Neuronal stem cell (in vitro differentiated cells): ENCODE measurements around the gene SMAD1.
"Not testable (repeated sequence)": the region's sequence is repeated elsewhere in the genome, so short reads cannot be mapped to it uniquely, and the experiment has no call there.

Experiments
- DNase-seq: peaks from one replicate; pipeline ENCODE4 v3.0.0-alpha.2; 2013; ENCODE audit warnings: low spot score
- H2AFZ ChIP-seq: one replicate; pipeline ENCODE4 v1.6.1; 2013; ENCODE audit warnings: mild to moderate bottlenecking, low read length, inconsistent platforms
- H2AK5ac ChIP-seq: 2 replicates; pipeline ENCODE4 v1.6.1; 2013; ENCODE audit warnings: low read depth, mild to moderate bottlenecking, inconsistent platforms, low read length, moderate library complexity, mixed read lengths
- H2BK120ac ChIP-seq: 2 replicates; pipeline ENCODE4 v1.6.1; 2013; ENCODE audit warnings: low read depth, mild to moderate bottlenecking, inconsistent platforms, low read length, moderate library complexity, mixed read lengths
- H2BK12ac ChIP-seq: one replicate; pipeline ENCODE4 v1.6.1; 2013; ENCODE audit warnings: low read length, inconsistent platforms
- H2BK15ac ChIP-seq: 2 replicates; pipeline ENCODE4 v1.6.1; 2013; ENCODE audit warnings: mild to moderate bottlenecking, low read length, inconsistent platforms, mixed read lengths
- H2BK5ac ChIP-seq: one replicate; pipeline ENCODE4 v1.6.1; 2013; ENCODE audit warnings: inconsistent platforms, mild to moderate bottlenecking, low read length, moderate library complexity
- H3K14ac ChIP-seq: one replicate; pipeline ENCODE4 v1.6.1; 2013; ENCODE audit warnings: low read length, inconsistent platforms
- H3K18ac ChIP-seq: 2 replicates; pipeline ENCODE4 v1.6.1; 2013; ENCODE audit warnings: low read length, inconsistent platforms
- H3K23ac ChIP-seq: 2 replicates; pipeline ENCODE4 v1.6.1; 2013; ENCODE audit warnings: low read depth, mild to moderate bottlenecking, mixed read lengths, low read length, inconsistent platforms; ENCODE audit not compliant: poor library complexity
- H3K27ac ChIP-seq: replicated peaks from 3 replicates; pipeline ENCODE4 v1.5.1; 2013; ENCODE audit warnings: low read length, inconsistent platforms
- H3K27me3 ChIP-seq, 3 experiments: 2 replicates each; pipeline ENCODE4 v1.6.1; 2013; ENCODE audit warnings: low read length in 3 of 3, mild to moderate bottlenecking in 2 of 3, inconsistent platforms in 1 of 3, low read depth in 1 of 3, mixed read lengths in 1 of 3, moderate library complexity in 1 of 3; ENCODE audit not compliant: control insufficient read depth in 3 of 3, insufficient read depth in 3 of 3
- H3K36me3 ChIP-seq, 2 donors: replicated peaks in 1 of 2; 2 replicates each; pipeline ENCODE4 v1.6.1; 2013; ENCODE audit warnings: low read length in 2 of 2; ENCODE audit not compliant: control insufficient read depth in 2 of 2, insufficient read depth in 2 of 2
- H3K4ac ChIP-seq: 2 replicates; pipeline ENCODE4 v1.6.1; 2013; ENCODE audit warnings: inconsistent platforms, mild to moderate bottlenecking, low read length, moderate library complexity
- H3K4me1 ChIP-seq, 2 donors: 1 replicate in 1 of 2; 2 replicates in 1 of 2; pipeline ENCODE4 v1.6.1; 2013; ENCODE audit warnings: low read length in 2 of 2, low read depth in 1 of 2; ENCODE audit not compliant: control insufficient read depth in 2 of 2, insufficient read depth in 1 of 2
- H3K4me2 ChIP-seq: one replicate; pipeline ENCODE4 v1.6.1; 2013; ENCODE audit warnings: mild to moderate bottlenecking, low read length, inconsistent platforms; ENCODE audit not compliant: insufficient read depth, poor library complexity, severe bottlenecking
- H3K4me3 ChIP-seq, 2 donors: 2 replicates each; pipeline ENCODE4 v1.5.1; 2013; ENCODE audit warnings: low read length in 2 of 2, mild to moderate bottlenecking in 2 of 2, inconsistent platforms in 1 of 2, moderate library complexity in 1 of 2
- H3K79me1 ChIP-seq: one replicate; pipeline ENCODE4 v1.6.1; 2013; ENCODE audit warnings: low read depth, mild to moderate bottlenecking, inconsistent platforms, low read length, moderate library complexity
- H3K9ac ChIP-seq: one replicate; pipeline ENCODE4 v1.6.1; 2013; ENCODE audit warnings: mild to moderate bottlenecking, low read depth, low read length, inconsistent platforms; ENCODE audit not compliant: poor library complexity
- H3K9me3 ChIP-seq, 2 donors: replicated peaks in 1 of 2; 2 replicates each; pipeline versions ENCODE3 to v1.6.1; 2013; ENCODE audit warnings: low read length in 2 of 2, mild to moderate bottlenecking in 2 of 2, inconsistent platforms in 1 of 2, low read depth in 1 of 2, mixed read lengths in 1 of 2, moderate library complexity in 1 of 2; ENCODE audit not compliant: control insufficient read depth in 2 of 2, insufficient read depth in 1 of 2
- H4K8ac ChIP-seq: one replicate; pipeline ENCODE4 v1.6.1; 2013; ENCODE audit warnings: low read depth, mild to moderate bottlenecking, inconsistent platforms, low read length, moderate library complexity
- H4K91ac ChIP-seq: one replicate; pipeline ENCODE4 v1.6.1; 2013; ENCODE audit warnings: low read length, low read depth, mild to moderate bottlenecking, inconsistent platforms; ENCODE audit not compliant: poor library complexity
- WGBS, 2 donors: extraction: QIAGEN DNeasy Blood & Tissue Kit; methylation state at CpG; one replicate each; pipeline ENCODE4 v1.1.7; 2013; ENCODE audit warnings: missing lambda C conversion rate in 2 of 2, mixed read lengths in 1 of 2; ENCODE audit not compliant: insufficient read length in 2 of 2, insufficient replicate concordance in 1 of 2; ENCODE audit errors: extremely low coverage in 2 of 2; 5-methylcytosine and 5-hydroxymethylcytosine counted together

SMAD1 gene

GRCh38 chr4:145589381-145589780 is 107.7 kb downstream of the SMAD1 start:
- not testable (repeated sequence) for H3K14ac ChIP-seq, H3K18ac ChIP-seq, H3K4ac ChIP-seq, H3K36me3 ChIP-seq, H3K27ac ChIP-seq, H3K4me1 ChIP-seq, H3K4me3 ChIP-seq, H3K9me3 ChIP-seq, H2BK120ac ChIP-seq, H3K23ac ChIP-seq, H2BK5ac ChIP-seq, H4K91ac ChIP-seq, H2BK12ac ChIP-seq, H2AFZ ChIP-seq, H3K9ac ChIP-seq, H4K8ac ChIP-seq, H2BK15ac ChIP-seq, H2AK5ac ChIP-seq, H3K4me2 ChIP-seq, H3K27me3 ChIP-seq, H3K79me1 ChIP-seq, DNase-seq
- no CpG with 5 or more reads among the region's 2 CpGs for WGBS, 2 donors

- Histone ChIP-seq H4K91ac (no peak overlapping the region), H3K9ac (no peak overlapping the region), H3K79me1 (no peaks in the 10 kb centered on the region), H2BK120ac (no peak overlapping the region), H2BK5ac (no peak overlapping the region), H3K4me3 (no peak overlapping the region), H3K23ac (no peak overlapping the region), H3K18ac (no peak overlapping the region), H3K4me2 (no peak overlapping the region), H2AK5ac (no peak overlapping the region), H2BK12ac (no peak overlapping the region), H3K27ac (no peak overlapping the region), H3K9me3 (no peaks in the 10 kb centered on the region), H3K4ac (no peak overlapping the region), H3K27me3 (peaks cover 0 to 4% (median 0%) of the 10 kb centered on the region in 3 experiments), H3K4me1 (no peaks in the 10 kb centered on the region), H3K36me3 (no peaks in the 10 kb centered on the region), H2AFZ (no peak overlapping the region), H2BK15ac (no peak overlapping the region), H3K14ac (no peak overlapping the region), H4K8ac (no peak overlapping the region)
- WGBS, 2 donors = no CpG with 5 or more reads among the region's 3 CpGs
- DNase-seq = no peak
Measured at GRCh38 chr4:145589916-145590702, 108.5 kb downstream of the SMAD1 start.

GRCh38 chr4:145602129-145602760 is 120.6 kb downstream of the SMAD1 start:
- no peak overlapping the region for H3K14ac ChIP-seq
- H2BK120ac ChIP-seq = no peak overlapping the region
- H3K27me3 ChIP-seq = peaks cover 0 to 3% (median 0%) of the 10 kb centered on the region in 3 experiments
- H2BK12ac ChIP-seq = no peak overlapping the region
- no peak overlapping the region for H3K4ac ChIP-seq
- no peak overlapping the region for H4K8ac ChIP-seq
- H3K27ac ChIP-seq = no peak overlapping the region
- H2BK15ac ChIP-seq = no peak overlapping the region
- no peak overlapping the region for H2AK5ac ChIP-seq
- H3K79me1 ChIP-seq = no peaks in the 10 kb centered on the region
- no peaks in the 10 kb centered on the region for H3K4me1 ChIP-seq
- H3K9me3 ChIP-seq = no peaks in the 10 kb centered on the region
- WGBS, 2 donors = no CpG with 5 or more reads among the region's 4 CpGs
- no peak overlapping the region for H3K9ac ChIP-seq
- H3K4me2 ChIP-seq = no peak overlapping the region
- no peak overlapping the region for H2BK5ac ChIP-seq
- no peak overlapping the region for H3K18ac ChIP-seq
- H3K36me3 ChIP-seq = no peaks in the 10 kb centered on the region
- H3K4me3 ChIP-seq = no peak overlapping the region
- no peak overlapping the region for H3K23ac ChIP-seq
- no peak overlapping the region for H2AFZ ChIP-seq
- no peak for DNase-seq
- no peak overlapping the region for H4K91ac ChIP-seq

GRCh38 chr4:145605941-145606340 is 124.3 kb downstream of the SMAD1 start:
- no peaks in the 10 kb centered on the region for H3K9me3 ChIP-seq
- no peak overlapping the region for H2BK5ac ChIP-seq
- H3K23ac ChIP-seq = no peak overlapping the region
- no peak for DNase-seq
- H3K9ac ChIP-seq = no peak overlapping the region
- no peak overlapping the region for H2BK120ac ChIP-seq
- H3K79me1 ChIP-seq = no peaks in the 10 kb centered on the region
- H2BK15ac ChIP-seq = no peak overlapping the region
- H3K36me3 ChIP-seq = no peaks in the 10 kb centered on the region
- H3K27ac ChIP-seq = no peak overlapping the region
- peaks cover 0 to 1% of the 10 kb centered on the region in 2 donors for H3K4me1 ChIP-seq
- H3K18ac ChIP-seq = no peak overlapping the region
- H3K4me2 ChIP-seq = no peak overlapping the region
- no peak overlapping the region for H3K4me3 ChIP-seq
- no peak overlapping the region for H3K4ac ChIP-seq
- no peak overlapping the region for H4K91ac ChIP-seq
- H4K8ac ChIP-seq = no peak overlapping the region
- H2BK12ac ChIP-seq = no peak overlapping the region
- no peak overlapping the region for H2AK5ac ChIP-seq
- no peak overlapping the region for H2AFZ ChIP-seq
- peaks cover 0 to 3% (median 0%) of the 10 kb centered on the region in 3 experiments for H3K27me3 ChIP-seq
- no peak overlapping the region for H3K14ac ChIP-seq
